Endothelial cell of umbilical vein (primary cell): ENCODE data around the gene FBXW7. TPM values are rescaled to one million over a fixed set of nuclear protein-coding genes. Genes with fewer than 3 reads are reported as not detected.

ENCODE experiments used
- BruUV-seq: library from RNA; stranded (reverse); fragments of 400-500 nt; replicated peaks from 2 replicates; lab custom pipeline; 2021; lab: Mats Ljungman, UMichigan
- CTCF ChIA-PET: fragments of 300-600, 350-600 bp; sonication (Branson Sonifier 250); formaldehyde crosslinking; loops from one replicate; lab custom pipeline; 2021; ENCODE audit warnings: antibody characterized with exemption, inconsistent platforms; lab: Charles Lee
- POLR2A ChIA-PET: fragments of 300-600, 350-600 bp; sonication (Branson Sonifier 250); formaldehyde crosslinking; loops from one replicate; lab custom pipeline; 2021; ENCODE audit warnings: antibody characterized with exemption, inconsistent platforms; lab: Charles Lee
- DNase-seq: peaks from one replicate; pipeline ENCODE4 v3.0.0-alpha.2; 2011; ENCODE audit warnings: low read depth, low spot score
- FAIRE-seq: peaks from 2 replicates; lab custom pipeline; 2011; peaks lifted over from hg19 to GRCh38; lab: Jason Lieb, UNC
- H2AFZ ChIP-seq: 2 replicates; pipeline ENCODE4 v1.6.0; 2012; ENCODE audit warnings: low read depth, low read length, control low read depth, inconsistent platforms
- H3K27ac ChIP-seq: 2 replicates; pipeline ENCODE4 v1.5.1; 2011; ENCODE audit warnings: low read depth, mild to moderate bottlenecking, control low read depth, low read length, moderate library complexity; ENCODE audit not compliant: insufficient read depth
- H3K27me3 ChIP-seq, 2 experiments: 2 replicates each; pipeline versions ENCODE4 v1.6.0 to v1.6.1; 2011; ENCODE audit warnings: low read length in 2 of 2, mixed read lengths in 1 of 2; ENCODE audit not compliant: control insufficient read depth in 2 of 2, insufficient read depth in 2 of 2
- H3K36me3 ChIP-seq, 2 experiments: 2 replicates in 1 of 2; 3 replicates in 1 of 2; pipeline ENCODE4 v1.5.1; 2011; ENCODE audit warnings: low read length in 2 of 2, mild to moderate bottlenecking in 1 of 2, moderate library complexity in 1 of 2; ENCODE audit not compliant: control insufficient read depth in 2 of 2, insufficient read depth in 2 of 2; ENCODE audit errors: extremely low read depth in 1 of 2
- H3K4me1 ChIP-seq: 3 replicates; pipeline ENCODE4 v1.5.1; 2011; ENCODE audit warnings: mild to moderate bottlenecking, low read length; ENCODE audit not compliant: control insufficient read depth, insufficient read depth; ENCODE audit errors: extremely low read depth
- H3K4me2 ChIP-seq: 2 replicates; pipeline ENCODE4 v1.6.1; 2011; ENCODE audit warnings: low read length, control low read depth, mixed read lengths; ENCODE audit not compliant: insufficient read depth
- H3K4me3 ChIP-seq, 3 experiments: fragments of 200-600 bp in 1 of 3; sonication (generic), shearing (Covaris generic) in 1 of 3; replicated peaks in 1 of 3; 2 replicates each; pipeline ENCODE4 v1.5.1; 2011 to 2016; ENCODE audit warnings: control low read depth in 3 of 3, low read length in 3 of 3, mild to moderate bottlenecking in 2 of 3, inconsistent platforms in 1 of 3, low read depth in 1 of 3, moderate library complexity in 1 of 3; ENCODE audit not compliant: insufficient read depth in 1 of 3
- H3K79me2 ChIP-seq: 2 replicates; pipeline ENCODE4 v1.6.0; 2012; ENCODE audit warnings: low read length, inconsistent platforms; ENCODE audit not compliant: control insufficient read depth, insufficient read depth
- H3K9ac ChIP-seq: replicated peaks from 2 replicates; pipeline ENCODE3; 2011; ENCODE audit warnings: low read length, control low read depth; ENCODE audit not compliant: insufficient read depth; ENCODE audit errors: extremely low read depth
- H3K9me1 ChIP-seq: replicated peaks from 3 replicates; pipeline ENCODE4 v1.6.0; 2011; ENCODE audit warnings: mild to moderate bottlenecking, low read length; ENCODE audit not compliant: control insufficient read depth, insufficient read depth; ENCODE audit errors: extremely low read depth
- H3K9me3 ChIP-seq: replicated peaks from 2 replicates; pipeline ENCODE4 v1.5.1; 2012; ENCODE audit warnings: low read length, inconsistent platforms; ENCODE audit not compliant: control insufficient read depth, insufficient read depth
- H4K20me1 ChIP-seq: replicated peaks from 2 replicates; pipeline ENCODE3; 2011; ENCODE audit warnings: mild to moderate bottlenecking, low read length; ENCODE audit not compliant: control insufficient read depth, insufficient read depth; ENCODE audit errors: extremely low read depth
- EZH2 ChIP-seq: IDR thresholded peaks from 2 replicates; pipeline ENCODE4 v1.6.1; 2012; ENCODE audit warnings: borderline replicate concordance, low read depth, mild to moderate bottlenecking, moderate library complexity, low read length, inconsistent platforms; ENCODE audit not compliant: severe bottlenecking
- FOS ChIP-seq: IDR thresholded peaks from 2 replicates; pipeline ENCODE4 v1.6.1; 2011; ENCODE audit warnings: mild to moderate bottlenecking, low read length, moderate library complexity, borderline replicate concordance; ENCODE audit not compliant: insufficient read depth
- GATA2 ChIP-seq: IDR thresholded peaks from 2 replicates; pipeline ENCODE4 v1.7.0; 2011; ENCODE audit warnings: low read depth, mild to moderate bottlenecking, moderate library complexity, mixed read lengths, low read length; ENCODE audit not compliant: insufficient read length, insufficient read depth
- JUN ChIP-seq: IDR thresholded peaks from 2 replicates; pipeline ENCODE4 v1.6.1; 2011; ENCODE audit warnings: borderline replicate concordance, low read depth; ENCODE audit not compliant: insufficient read length, insufficient read depth
- MYC ChIP-seq: IDR thresholded peaks from one replicate; pipeline ENCODE4 v1.6.1; 2011; ENCODE audit warnings: mild to moderate bottlenecking, low read depth, low read length
- POLR2A ChIP-seq: IDR thresholded peaks from 2 replicates; pipeline ENCODE4 v1.6.1; 2012; ENCODE audit warnings: low read depth, mild to moderate bottlenecking, control low read depth, low read length
- POLR2AphosphoS5 ChIP-seq: IDR thresholded peaks from 2 replicates; pipeline ENCODE4 v1.6.1; 2012; ENCODE audit warnings: low read depth, mild to moderate bottlenecking, control low read depth, low read length, moderate library complexity; ENCODE audit not compliant: insufficient read depth
- dilution Hi-C: fragments of 300-500 bp; cut with MboI; formaldehyde crosslinking; loops from one replicate; pipeline ENCODE4 v1.15.0; 2019; ENCODE audit warnings: low sequenced_read_pairs; ENCODE audit not compliant: extremely low pct_ligation_motif_present
- intact Hi-C: fragments of 100-400 bp; cut with micrococcal nuclease; formaldehyde crosslinking; loops from one replicate; pipeline ENCODE4 v1.10.0; 2022
- polyA plus RNA-seq, 4 experiments: library from polyadenylated mRNA; depleted of rRNA in 3 of 4; stranded (reverse) in 3 of 4; unstranded in 1 of 4; fragments of >200 nt; gene quantifications; 2 replicates each; pipeline versions ENCODE4 v1.2.1 to v1.2.3, GENCODE V29; 2011 to 2012; ENCODE audit warnings: missing spikeins in 1 of 4
- total RNA-seq: library from RNA; stranded (reverse); gene quantifications from 2 replicates; pipeline ENCODE4 v1.2.3, GENCODE V29; 2021
- TF ChIP-seq, protein P1 (sequence below), 2 donors: IDR thresholded peaks; 1 replicate in 1 of 2; 2 replicates in 1 of 2; pipeline ENCODE4 v1.5.1; 2011; ENCODE audit warnings: low read length in 2 of 2, mild to moderate bottlenecking in 2 of 2, moderate library complexity in 2 of 2, control low read depth in 1 of 2, inconsistent platforms in 1 of 2, low read depth in 1 of 2; ENCODE audit not compliant: insufficient read depth in 1 of 2; ENCODE audit errors: extremely low read depth in 1 of 2
- TF ChIP-seq, protein P2 (sequence below): IDR thresholded peaks from 2 replicates; pipeline ENCODE4 v1.6.1; 2011; ENCODE audit not compliant: insufficient read depth, insufficient read length

FBXW7 gene
- total and polyA plus RNA-seq, 2 donors (not counting 3 experiments of a cell fraction or from before 2014, with no cell fraction given): 7.0 to 28.1 TPM

DNA sequence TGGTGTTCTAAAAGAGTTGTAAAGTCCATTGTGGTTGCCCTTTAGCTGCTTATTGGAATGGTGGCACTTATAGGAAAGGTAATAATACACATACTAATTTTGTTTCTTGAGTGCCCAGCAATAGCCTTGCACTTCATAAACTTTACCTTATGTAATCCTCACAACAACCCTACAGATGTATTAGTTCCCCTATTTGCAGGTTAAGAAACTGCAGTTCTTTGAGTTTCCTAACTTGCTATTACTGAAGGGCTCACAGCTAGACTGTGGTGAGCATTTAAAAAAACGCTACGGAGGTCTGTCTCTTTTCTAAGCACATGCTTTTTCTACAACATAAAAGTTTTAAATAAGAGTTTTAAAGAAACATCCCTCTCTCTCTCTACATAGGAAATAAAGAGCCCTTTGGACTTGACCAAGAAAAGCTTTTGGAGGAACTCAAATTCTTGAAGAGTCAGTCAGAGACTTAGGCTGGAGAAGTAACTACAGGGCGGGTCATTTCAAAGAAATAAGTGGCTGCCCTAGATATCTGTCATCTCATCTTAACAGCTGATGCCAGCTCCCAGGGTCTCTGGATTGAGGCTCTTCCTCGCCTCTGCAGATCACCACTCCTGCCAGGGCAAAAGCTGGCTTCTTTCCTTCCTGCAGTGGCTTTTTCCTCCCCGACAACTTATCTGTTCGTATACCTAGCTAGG, 42.0 kb upstream of the FBXW7 start:
- dilution Hi-C loops: no loop called here

More for the DNA sequence above, 42.0 kb upstream of the FBXW7 start:
- H3K79me2 ChIP-seq: no peaks in the 10 kb centered on the region
- TF ChIP-seq MYC (no peak), EZH2 (no peak), POLR2AphosphoS5 (no peak), JUN (no peak), GATA2 (no peak), POLR2A (no peak), FOS (no peak)
- TF ChIP-seq, protein P1, sequence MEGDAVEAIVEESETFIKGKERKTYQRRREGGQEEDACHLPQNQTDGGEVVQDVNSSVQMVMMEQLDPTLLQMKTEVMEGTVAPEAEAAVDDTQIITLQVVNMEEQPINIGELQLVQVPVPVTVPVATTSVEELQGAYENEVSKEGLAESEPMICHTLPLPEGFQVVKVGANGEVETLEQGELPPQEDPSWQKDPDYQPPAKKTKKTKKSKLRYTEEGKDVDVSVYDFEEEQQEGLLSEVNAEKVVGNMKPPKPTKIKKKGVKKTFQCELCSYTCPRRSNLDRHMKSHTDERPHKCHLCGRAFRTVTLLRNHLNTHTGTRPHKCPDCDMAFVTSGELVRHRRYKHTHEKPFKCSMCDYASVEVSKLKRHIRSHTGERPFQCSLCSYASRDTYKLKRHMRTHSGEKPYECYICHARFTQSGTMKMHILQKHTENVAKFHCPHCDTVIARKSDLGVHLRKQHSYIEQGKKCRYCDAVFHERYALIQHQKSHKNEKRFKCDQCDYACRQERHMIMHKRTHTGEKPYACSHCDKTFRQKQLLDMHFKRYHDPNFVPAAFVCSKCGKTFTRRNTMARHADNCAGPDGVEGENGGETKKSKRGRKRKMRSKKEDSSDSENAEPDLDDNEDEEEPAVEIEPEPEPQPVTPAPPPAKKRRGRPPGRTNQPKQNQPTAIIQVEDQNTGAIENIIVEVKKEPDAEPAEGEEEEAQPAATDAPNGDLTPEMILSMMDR (IDR thresholded peaks at IDR 0.05; ENCODE audit: extremely low read depth in 1 of 2, insufficient read depth in 1 of 2, low read depth in 1 of 2, low read length in 2 of 2): no peak
- TF ChIP-seq, protein P2, sequence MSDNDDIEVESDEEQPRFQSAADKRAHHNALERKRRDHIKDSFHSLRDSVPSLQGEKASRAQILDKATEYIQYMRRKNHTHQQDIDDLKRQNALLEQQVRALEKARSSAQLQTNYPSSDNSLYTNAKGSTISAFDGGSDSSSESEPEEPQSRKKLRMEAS: no peak
- H2AFZ ChIP-seq: no peak overlapping the region
- H3K9ac ChIP-seq: no peak overlapping the region
- FAIRE-seq (no peak), DNase-seq (no peak)
- H3K4me2 ChIP-seq: no peak overlapping the region
- peaks cover 0 to 3% of the 10 kb centered on the region in 2 experiments for H3K27me3 ChIP-seq
- POLR2A ChIA-PET: no interaction called here
- CTCF ChIA-PET: interaction anchor here (0.7 to 2.0 kb wide), 3 partner anchors 12 to 169 kb away, joined by 3 to 13 read pairs (median 4); no protein-coding TSS in a partner anchor
- intact Hi-C loops: no loop called here
- H3K27ac ChIP-seq: no peak overlapping the region
- H3K9me3 ChIP-seq: no peaks in the 10 kb centered on the region
- no peak overlapping the region for H3K4me3 ChIP-seq
- H3K9me1 ChIP-seq: no peaks in the 10 kb centered on the region
- no peaks in the 10 kb centered on the region for H3K36me3 ChIP-seq
- no peaks in the 10 kb centered on the region for H4K20me1 ChIP-seq
- H3K4me1 ChIP-seq: peaks cover 5% of the 10 kb centered on the region
- no TSS peak for BruUV-seq
